ENCODE data around the gene SLIT3. TPM values are rescaled to one million over a fixed set of nuclear protein-coding genes. Genes with fewer than 3 reads are reported as not detected.

The SLIT3 gene
- total RNA-seq, 1 experiment from 2014 or later, result 0.10 TPM

DNA sequence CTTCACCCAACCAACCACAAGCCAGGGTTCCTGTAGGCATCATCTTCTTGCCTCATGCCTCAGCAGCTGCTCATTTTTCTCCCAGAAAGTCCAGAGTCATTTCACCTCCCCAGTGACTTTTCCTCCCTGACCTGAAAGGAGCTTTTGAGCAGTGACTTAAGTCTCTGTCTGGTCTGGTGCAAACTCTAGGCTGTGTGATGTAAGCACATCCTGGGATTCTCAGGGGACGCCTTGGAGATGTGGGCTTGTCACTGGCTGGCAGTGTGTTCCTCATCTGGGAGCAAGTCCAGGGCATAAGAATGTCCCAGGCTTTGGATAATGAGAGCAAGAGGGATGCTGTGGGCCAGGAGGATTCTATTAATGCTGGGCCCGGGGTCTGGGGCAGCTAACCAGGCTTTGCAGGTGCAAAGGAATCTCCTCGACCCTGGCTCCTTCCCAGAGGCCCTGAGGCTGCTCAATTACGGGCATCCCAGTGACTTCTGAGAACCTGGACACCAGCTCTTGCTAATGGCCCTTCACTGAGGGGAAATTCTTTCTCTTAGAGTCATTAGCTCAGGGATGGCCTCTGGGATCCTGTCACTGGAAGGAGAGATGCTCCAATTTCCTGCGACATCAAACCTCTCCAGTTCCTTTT lies 510.8 kb downstream of the SLIT3 start:
- Histone ChIP-seq H3K27ac (ENCODE audit: low read depth, low read length) (no peak overlapping the region), H3K9me2 (ENCODE audit: insufficient read depth) (no peaks in the 10 kb centered on the region), H3K9me3 (ENCODE audit: control insufficient read depth in 1 of 2, insufficient read depth in 1 of 2, low read depth in 1 of 2, low read length in 2 of 2) (no peaks in the 10 kb centered on the region), H3K4me2 (ENCODE audit: low read length) (no peak overlapping the region), H4K20me1 (ENCODE audit: insufficient read depth) (no peaks in the 10 kb centered on the region), H3K79me2 (ENCODE audit: insufficient read depth, low read length) (no peaks in the 10 kb centered on the region), H3K9ac (ENCODE audit: low read length) (no peak overlapping the region), H2AFZ (ENCODE audit: low read depth, low read length, poor library complexity, severe bottlenecking) (no peak overlapping the region), H3K36me3 (ENCODE audit: control insufficient read depth in 1 of 2, insufficient read depth in 2 of 2, low read length in 2 of 2) (no peaks in the 10 kb centered on the region), H3K27me3 (ENCODE audit: insufficient read depth, low read length) (peaks cover 89% of the 10 kb centered on the region), H3K4me1 (ENCODE audit: control insufficient read depth in 1 of 2, insufficient read depth in 2 of 2, low read length in 2 of 2) (peaks cover 0 to 12% of the 10 kb centered on the region in 2 experiments; a peak in 2 of 4 replicates), H3K4me3 (replicated peaks in 1 of 2; ENCODE audit: low read depth in 1 of 2, low read length in 2 of 2) (no peak overlapping the region)
- intact Hi-C loops (cut with micrococcal nuclease), result no loop called here
- no peak for DNase-seq (ENCODE audit: low read depth, low spot score)
- ChIA-PET POLR2A (no interaction called here), RAD21 (ENCODE audit: low non-redundant PET in 1 of 2, low total read pairs in 2 of 2, uncharacterized antibody in 2 of 2, unreplicated experiment in 2 of 2) (no interaction called here), CTCF (no interaction called here)
- no peak for ATAC-seq
- TF ChIP-seq, protein P1, sequence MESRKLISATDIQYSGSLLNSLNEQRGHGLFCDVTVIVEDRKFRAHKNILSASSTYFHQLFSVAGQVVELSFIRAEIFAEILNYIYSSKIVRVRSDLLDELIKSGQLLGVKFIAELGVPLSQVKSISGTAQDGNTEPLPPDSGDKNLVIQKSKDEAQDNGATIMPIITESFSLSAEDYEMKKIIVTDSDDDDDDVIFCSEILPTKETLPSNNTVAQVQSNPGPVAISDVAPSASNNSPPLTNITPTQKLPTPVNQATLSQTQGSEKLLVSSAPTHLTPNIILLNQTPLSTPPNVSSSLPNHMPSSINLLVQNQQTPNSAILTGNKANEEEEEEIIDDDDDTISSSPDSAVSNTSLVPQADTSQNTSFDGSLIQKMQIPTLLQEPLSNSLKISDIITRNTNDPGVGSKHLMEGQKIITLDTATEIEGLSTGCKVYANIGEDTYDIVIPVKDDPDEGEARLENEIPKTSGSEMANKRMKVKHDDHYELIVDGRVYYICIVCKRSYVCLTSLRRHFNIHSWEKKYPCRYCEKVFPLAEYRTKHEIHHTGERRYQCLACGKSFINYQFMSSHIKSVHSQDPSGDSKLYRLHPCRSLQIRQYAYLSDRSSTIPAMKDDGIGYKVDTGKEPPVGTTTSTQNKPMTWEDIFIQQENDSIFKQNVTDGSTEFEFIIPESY (IDR thresholded peaks at IDR 0.05; ENCODE audit: extremely low read depth, insufficient replicate concordance, low read length), result no peak
- TF ChIP-seq POLR2A (IDR thresholded peaks at IDR 0.05; ENCODE audit: borderline replicate concordance, extremely low read depth, insufficient read depth, insufficient read length) (no peak), FOSL1 (IDR thresholded peaks at IDR 0.05; ENCODE audit: low read depth) (no peak), POLR2AphosphoS5 (IDR thresholded peaks at IDR 0.05; ENCODE audit: low read depth, low read length) (no peak), EZH2phosphoT487 (IDR thresholded peaks at IDR 0.05; ENCODE audit: borderline replicate concordance) (no peak), EZH2 (IDR thresholded peaks at IDR 0.05) (no peak), RAD21 (IDR thresholded peaks at IDR 0.05; ENCODE audit: low read depth) (no peak), YY1 (IDR thresholded peaks at IDR 0.05; ENCODE audit: extremely low read depth, insufficient replicate concordance, low read depth, low read length) (no peak), ZNF274 (IDR thresholded peaks at IDR 0.05; ENCODE audit: low read depth, low read length) (no peak)
- TF ChIP-seq, protein P2, sequence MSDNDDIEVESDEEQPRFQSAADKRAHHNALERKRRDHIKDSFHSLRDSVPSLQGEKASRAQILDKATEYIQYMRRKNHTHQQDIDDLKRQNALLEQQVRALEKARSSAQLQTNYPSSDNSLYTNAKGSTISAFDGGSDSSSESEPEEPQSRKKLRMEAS (IDR thresholded peaks at IDR 0.05), result no peak
- TF ChIP-seq, protein P3, sequence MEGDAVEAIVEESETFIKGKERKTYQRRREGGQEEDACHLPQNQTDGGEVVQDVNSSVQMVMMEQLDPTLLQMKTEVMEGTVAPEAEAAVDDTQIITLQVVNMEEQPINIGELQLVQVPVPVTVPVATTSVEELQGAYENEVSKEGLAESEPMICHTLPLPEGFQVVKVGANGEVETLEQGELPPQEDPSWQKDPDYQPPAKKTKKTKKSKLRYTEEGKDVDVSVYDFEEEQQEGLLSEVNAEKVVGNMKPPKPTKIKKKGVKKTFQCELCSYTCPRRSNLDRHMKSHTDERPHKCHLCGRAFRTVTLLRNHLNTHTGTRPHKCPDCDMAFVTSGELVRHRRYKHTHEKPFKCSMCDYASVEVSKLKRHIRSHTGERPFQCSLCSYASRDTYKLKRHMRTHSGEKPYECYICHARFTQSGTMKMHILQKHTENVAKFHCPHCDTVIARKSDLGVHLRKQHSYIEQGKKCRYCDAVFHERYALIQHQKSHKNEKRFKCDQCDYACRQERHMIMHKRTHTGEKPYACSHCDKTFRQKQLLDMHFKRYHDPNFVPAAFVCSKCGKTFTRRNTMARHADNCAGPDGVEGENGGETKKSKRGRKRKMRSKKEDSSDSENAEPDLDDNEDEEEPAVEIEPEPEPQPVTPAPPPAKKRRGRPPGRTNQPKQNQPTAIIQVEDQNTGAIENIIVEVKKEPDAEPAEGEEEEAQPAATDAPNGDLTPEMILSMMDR (IDR thresholded peaks at IDR 0.05 in 2 of 3, conservative IDR thresholded peaks at IDR 0.05 in 1 of 3; ENCODE audit: borderline replicate concordance in 1 of 3, insufficient read depth in 1 of 3, low read depth in 2 of 3, low read length in 2 of 3), result no peak
- TF ChIP-seq, protein P4, sequence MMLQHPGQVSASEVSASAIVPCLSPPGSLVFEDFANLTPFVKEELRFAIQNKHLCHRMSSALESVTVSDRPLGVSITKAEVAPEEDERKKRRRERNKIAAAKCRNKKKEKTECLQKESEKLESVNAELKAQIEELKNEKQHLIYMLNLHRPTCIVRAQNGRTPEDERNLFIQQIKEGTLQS (IDR thresholded peaks at IDR 0.05), result no peak
- BruUV-seq (replicated peaks), result no TSS peak

Data from HCT116 (cell line).